GM19193 (cell line): ENCODE data around the gene HOXC10.

Experiments
- POLR2A ChIP-seq: IDR thresholded peaks from 4 replicates; pipeline ENCODE4 v1.6.1; 2011; ENCODE audit not compliant: insufficient read depth, insufficient read length; ENCODE audit errors: extremely low read depth

Gene HOXC10

GRCh38 chr12:53996240-53997203, 11.6 kb downstream of the HOXC10 start:
- TF ChIP-seq POLR2A = no peak

- no peak for TF ChIP-seq POLR2A
Measured at GRCh38 chr12:53997204-53998109, 12.5 kb downstream of the HOXC10 start.

- no peak for TF ChIP-seq POLR2A
Measured at GRCh38 chr12:53998110-53998899, 13.4 kb downstream of the HOXC10 start.

GRCh38 chr12:53998900-53999236, 13.9 kb downstream of the HOXC10 start:
- TF ChIP-seq POLR2A = no peak

- no peak for TF ChIP-seq POLR2A
Measured at GRCh38 chr12:53999559-54000115, 14.7 kb downstream of the HOXC10 start.

- TF ChIP-seq POLR2A = no peak
Measured at GRCh38 chr12:54000116-54001114, 15.5 kb downstream of the HOXC10 start, which contains the start of gene HOXC9. TSS of gene HOXC9 (plus strand) at chr12:54000161. CDS start at chr12:54000189, 28 bp downstream.

GRCh38 chr12:54001283-54002187, 16.6 kb downstream of the HOXC10 start:
- TF ChIP-seq POLR2A = no peak

GRCh38 chr12:54002278-54002914, 17.4 kb downstream of the HOXC10 start:
- no peak for TF ChIP-seq POLR2A

GRCh38 chr12:54002915-54003389, 18.0 kb downstream of the HOXC10 start:
- TF ChIP-seq POLR2A = no peak

- no peak for TF ChIP-seq POLR2A
Measured at GRCh38 chr12:54003625-54004024, 18.7 kb downstream of the HOXC10 start.

- no peak for TF ChIP-seq POLR2A
Measured at GRCh38 chr12:54004063-54004840, 19.3 kb downstream of the HOXC10 start.
